Measurements from ENCODE around the gene BAZ2B.

DNA sequence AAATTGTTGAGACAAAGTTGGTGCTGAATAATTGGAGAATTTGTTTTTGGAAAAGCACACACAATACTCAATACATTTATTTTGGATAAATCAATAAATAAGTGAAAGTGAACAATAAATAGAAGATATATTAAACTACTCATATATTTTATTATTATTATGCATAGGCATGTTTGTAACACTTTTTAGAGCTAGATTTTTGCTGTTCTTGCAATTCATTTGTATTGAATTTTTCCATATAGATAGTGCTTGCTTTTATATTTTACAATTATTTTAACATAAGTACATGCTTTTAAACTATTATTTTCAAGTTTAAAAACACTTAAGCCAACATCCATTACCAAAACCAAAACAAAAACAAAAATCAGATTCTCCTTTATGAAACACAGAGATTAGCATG lies 43.9 kb downstream of the BAZ2B start:
- TF ChIP-seq POLR2A (IDR thresholded peaks at IDR 0.05; ENCODE audit: insufficient read depth in 1 of 2, low read depth in 2 of 2, low read length in 2 of 2) (no peak), RAD51 (IDR thresholded peaks at IDR 0.05; ENCODE audit: borderline replicate concordance) (no peak), SP1 (IDR thresholded peaks at IDR 0.05) (no peak), SP1 (CRISPR knock-in tag; IDR thresholded peaks at IDR 0.05) (no peak), NR2F2 (IDR thresholded peaks at IDR 0.05; ENCODE audit: borderline replicate concordance, low read depth) (no peak), HNF1A (IDR thresholded peaks at IDR 0.05; ENCODE audit: low read depth) (no peak), HNF1A (CRISPR knock-in tag; IDR thresholded peaks at IDR 0.05; ENCODE audit: borderline replicate concordance) (no peak)
- TF ChIP-seq, protein P1, sequence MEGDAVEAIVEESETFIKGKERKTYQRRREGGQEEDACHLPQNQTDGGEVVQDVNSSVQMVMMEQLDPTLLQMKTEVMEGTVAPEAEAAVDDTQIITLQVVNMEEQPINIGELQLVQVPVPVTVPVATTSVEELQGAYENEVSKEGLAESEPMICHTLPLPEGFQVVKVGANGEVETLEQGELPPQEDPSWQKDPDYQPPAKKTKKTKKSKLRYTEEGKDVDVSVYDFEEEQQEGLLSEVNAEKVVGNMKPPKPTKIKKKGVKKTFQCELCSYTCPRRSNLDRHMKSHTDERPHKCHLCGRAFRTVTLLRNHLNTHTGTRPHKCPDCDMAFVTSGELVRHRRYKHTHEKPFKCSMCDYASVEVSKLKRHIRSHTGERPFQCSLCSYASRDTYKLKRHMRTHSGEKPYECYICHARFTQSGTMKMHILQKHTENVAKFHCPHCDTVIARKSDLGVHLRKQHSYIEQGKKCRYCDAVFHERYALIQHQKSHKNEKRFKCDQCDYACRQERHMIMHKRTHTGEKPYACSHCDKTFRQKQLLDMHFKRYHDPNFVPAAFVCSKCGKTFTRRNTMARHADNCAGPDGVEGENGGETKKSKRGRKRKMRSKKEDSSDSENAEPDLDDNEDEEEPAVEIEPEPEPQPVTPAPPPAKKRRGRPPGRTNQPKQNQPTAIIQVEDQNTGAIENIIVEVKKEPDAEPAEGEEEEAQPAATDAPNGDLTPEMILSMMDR (CRISPR knock-in tag; IDR thresholded peaks at IDR 0.05) = no peak
- TF ChIP-seq, protein P2, sequence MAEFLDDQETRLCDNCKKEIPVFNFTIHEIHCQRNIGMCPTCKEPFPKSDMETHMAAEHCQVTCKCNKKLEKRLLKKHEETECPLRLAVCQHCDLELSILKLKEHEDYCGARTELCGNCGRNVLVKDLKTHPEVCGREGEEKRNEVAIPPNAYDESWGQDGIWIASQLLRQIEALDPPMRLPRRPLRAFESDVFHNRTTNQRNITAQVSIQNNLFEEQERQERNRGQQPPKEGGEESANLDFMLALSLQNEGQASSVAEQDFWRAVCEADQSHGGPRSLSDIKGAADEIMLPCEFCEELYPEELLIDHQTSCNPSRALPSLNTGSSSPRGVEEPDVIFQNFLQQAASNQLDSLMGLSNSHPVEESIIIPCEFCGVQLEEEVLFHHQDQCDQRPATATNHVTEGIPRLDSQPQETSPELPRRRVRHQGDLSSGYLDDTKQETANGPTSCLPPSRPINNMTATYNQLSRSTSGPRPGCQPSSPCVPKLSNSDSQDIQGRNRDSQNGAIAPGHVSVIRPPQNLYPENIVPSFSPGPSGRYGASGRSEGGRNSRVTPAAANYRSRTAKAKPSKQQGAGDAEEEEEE (CRISPR knock-in tag; IDR thresholded peaks at IDR 0.05; ENCODE audit: borderline replicate concordance) = no peak
- TF ChIP-seq, protein P3, sequence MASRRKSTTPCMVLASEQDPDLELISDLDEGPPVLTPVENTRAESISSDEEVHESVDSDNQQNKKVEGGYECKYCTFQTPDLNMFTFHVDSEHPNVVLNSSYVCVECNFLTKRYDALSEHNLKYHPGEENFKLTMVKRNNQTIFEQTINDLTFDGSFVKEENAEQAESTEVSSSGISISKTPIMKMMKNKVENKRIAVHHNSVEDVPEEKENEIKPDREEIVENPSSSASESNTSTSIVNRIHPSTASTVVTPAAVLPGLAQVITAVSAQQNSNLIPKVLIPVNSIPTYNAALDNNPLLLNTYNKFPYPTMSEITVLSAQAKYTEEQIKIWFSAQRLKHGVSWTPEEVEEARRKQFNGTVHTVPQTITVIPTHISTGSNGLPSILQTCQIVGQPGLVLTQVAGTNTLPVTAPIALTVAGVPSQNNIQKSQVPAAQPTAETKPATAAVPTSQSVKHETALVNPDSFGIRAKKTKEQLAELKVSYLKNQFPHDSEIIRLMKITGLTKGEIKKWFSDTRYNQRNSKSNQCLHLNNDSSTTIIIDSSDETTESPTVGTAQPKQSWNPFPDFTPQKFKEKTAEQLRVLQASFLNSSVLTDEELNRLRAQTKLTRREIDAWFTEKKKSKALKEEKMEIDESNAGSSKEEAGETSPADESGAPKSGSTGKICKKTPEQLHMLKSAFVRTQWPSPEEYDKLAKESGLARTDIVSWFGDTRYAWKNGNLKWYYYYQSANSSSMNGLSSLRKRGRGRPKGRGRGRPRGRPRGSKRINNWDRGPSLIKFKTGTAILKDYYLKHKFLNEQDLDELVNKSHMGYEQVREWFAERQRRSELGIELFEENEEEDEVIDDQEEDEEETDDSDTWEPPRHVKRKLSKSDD (CRISPR knock-in tag; IDR thresholded peaks at IDR 0.05; ENCODE audit: low read depth) = no peak
